SK-N-MC (cell line): Measurements from ENCODE around the gene MYO7A.

Experiments used
- EZH2 ChIP-seq: fragments of 200-600 bp; sonication (generic); IDR thresholded peaks from one replicate; pipeline ENCODE4 v1.6.1; 2017; ENCODE audit warnings: antibody characterized with exemption
- POLR2AphosphoS5 ChIP-seq: IDR thresholded peaks from 2 replicates; pipeline ENCODE4 v1.6.1; 2012; ENCODE audit warnings: mild to moderate bottlenecking, low read depth, low read length, borderline replicate concordance

DNA sequence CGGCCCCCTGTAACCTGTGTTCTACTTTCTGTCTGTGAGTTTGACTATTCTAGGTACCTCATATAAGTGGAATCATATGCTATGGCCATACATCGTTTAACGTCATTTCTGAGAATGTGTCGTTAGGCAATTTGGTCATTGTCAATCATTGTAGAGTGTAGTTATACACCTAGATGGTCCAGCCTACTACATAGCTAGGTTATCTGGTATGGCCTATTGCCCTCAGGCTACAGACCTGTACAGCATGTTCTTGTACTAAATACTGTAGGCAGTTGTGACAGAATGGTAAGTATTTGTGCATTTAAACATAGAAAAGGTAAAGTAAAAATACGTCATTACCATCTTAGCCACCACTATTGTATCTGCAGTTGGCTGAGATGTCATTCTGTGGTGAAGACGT is 35.2 kb downstream of the MYO7A start:
- TF ChIP-seq POLR2AphosphoS5 (no peak), EZH2 (no peak)
